ENCODE data around the gene CRYBA2.

CRYBA2 gene

GRCh38 chr2:218952160-218952559, 41.1 kb downstream of the CRYBA2 start:
- DNase-seq: no peak

- no peak for DNase-seq
Measured at GRCh38 chr2:218946621-218947020, 46.6 kb downstream of the CRYBA2 start.

- no peak for DNase-seq
Measured at GRCh38 chr2:218944759-218945404, 48.3 kb downstream of the CRYBA2 start.

All from GDM1 (cell line).